PC-9 (cell line): ENCODE measurements around the gene VAV2. TPM values are rescaled to one million over a fixed set of nuclear protein-coding genes. Genes with fewer than 3 reads are reported as not detected.
"Not testable (repeated sequence)": the region's sequence is repeated elsewhere in the genome, so short reads cannot be mapped to it uniquely, and the experiment has no call there.

ENCODE experiments used
- BruUV-seq: library from RNA; stranded (reverse); fragments of 400-500 nt; replicated peaks from 2 replicates; lab custom pipeline; 2021; lab: Mats Ljungman, UMichigan
- CTCF ChIA-PET: fragments of 300-600 bp; sonication (Branson Sonifier 250); formaldehyde crosslinking; loops from one replicate; lab custom pipeline; 2022; ENCODE audit warnings: antibody characterized with exemption; lab: Charles Lee
- POLR2A ChIA-PET: fragments of 300-600 bp; sonication (Branson Sonifier 250); formaldehyde crosslinking; loops from one replicate; lab custom pipeline; 2022; ENCODE audit warnings: antibody characterized with exemption; ENCODE audit not compliant: unreplicated experiment; lab: Charles Lee
- DNase-seq, 2 experiments: peaks; one replicate each; pipeline versions ENCODE4 v3.0.0 to v3.0.0-alpha.2; 2015 to 2022; ENCODE audit warnings: mixed read lengths in 1 of 2
- H2AFZ ChIP-seq: fragments of 200-600 bp; sonication (generic); 2 replicates; pipeline ENCODE4 v1.8.1; 2017; ENCODE audit warnings: antibody characterized with exemption
- H3F3A ChIP-seq: fragments of 200-600 bp; sonication (generic); 2 replicates; pipeline ENCODE4 v1.8.1; 2017; ENCODE audit warnings: antibody characterized with exemption, mild to moderate bottlenecking, low read depth; ENCODE audit not compliant: insufficient read depth
- H3K27ac ChIP-seq: fragments of 200-600 bp; sonication (generic); 2 replicates; pipeline ENCODE4 v1.6.1; 2016; ENCODE audit warnings: mixed run types
- H3K27me3 ChIP-seq: fragments of 200-600 bp; sonication (generic); 2 replicates; pipeline ENCODE4 v1.6.1; 2016; ENCODE audit warnings: low read depth, mixed run types; ENCODE audit not compliant: insufficient read depth
- H3K36me3 ChIP-seq: fragments of 200-600 bp; sonication (generic); 2 replicates; pipeline ENCODE4 v1.6.1; 2016; ENCODE audit warnings: low read depth, mixed run types
- H3K4me1 ChIP-seq: fragments of 200-600 bp; sonication (generic); replicated peaks from 2 replicates; pipeline ENCODE4 v1.6.1; 2016; ENCODE audit warnings: mixed run types; ENCODE audit not compliant: insufficient read depth
- H3K4me2 ChIP-seq: fragments of 200-600 bp; sonication (generic); 2 replicates; pipeline ENCODE4 v1.6.1; 2017; ENCODE audit warnings: mixed run types
- H3K4me3 ChIP-seq: fragments of 200-600 bp; sonication (generic); 2 replicates; pipeline ENCODE4 v1.6.1; 2016; ENCODE audit warnings: mixed run types
- H3K79me2 ChIP-seq: fragments of 200-600 bp; sonication (generic); 2 replicates; pipeline ENCODE4 v1.6.1; 2017; ENCODE audit warnings: low read depth, mixed run types
- H3K9me2 ChIP-seq: fragments of 200-600 bp; sonication (generic); 2 replicates; pipeline ENCODE4 v1.8.1; 2017; ENCODE audit warnings: mild to moderate bottlenecking; ENCODE audit not compliant: insufficient read depth
- H3K9me3 ChIP-seq: fragments of 200-600 bp; sonication (generic); 2 replicates; pipeline ENCODE4 v1.8.1; 2016; ENCODE audit warnings: low read depth; ENCODE audit not compliant: insufficient read depth
- H4K20me1 ChIP-seq: fragments of 200-600 bp; sonication (generic); 2 replicates; pipeline ENCODE4 v1.8.1; 2017; ENCODE audit not compliant: insufficient read depth
- CTCF ChIP-seq: fragments of 200-600 bp; sonication (generic); conservative IDR thresholded peaks from 2 replicates; pipeline ENCODE4 v1.6.1; 2017; ENCODE audit warnings: mixed run types, antibody characterized with exemption, mild to moderate bottlenecking, moderate library complexity
- EZH2 ChIP-seq: fragments of 200-600 bp; sonication (generic); IDR thresholded peaks from 2 replicates; pipeline ENCODE4 v1.8.0; 2017; ENCODE audit warnings: antibody characterized with exemption, low read depth
- intact Hi-C: fragments of 100-400 bp; cut with micrococcal nuclease; formaldehyde crosslinking; loops from one replicate; pipeline ENCODE4 v1.10.0; 2022; ENCODE audit not compliant: unreplicated experiment
- total RNA-seq: library from RNA; stranded (reverse); gene quantifications from 2 replicates; pipeline ENCODE4 v1.2.3, GENCODE V29; 2021

Gene VAV2
- total RNA-seq, 1 experiment from 2014 or later: 36.5 TPM

GRCh38 chr9:133752739-133753446, 239.2 kb downstream of the VAV2 start:
- intact Hi-C loops: no loop called here
- no peak for TF ChIP-seq CTCF
- no peak for TF ChIP-seq EZH2
- Histone ChIP-seq H3K36me3 (no peaks in the 10 kb centered on the region), H2AFZ (no peak overlapping the region), H3F3A (peaks cover 3% of the 10 kb centered on the region; the same call in 1 of the 2 replicates), H3K9me2 (no peaks in the 10 kb centered on the region), H3K4me1 (no peaks in the 10 kb centered on the region), H3K79me2 (no peaks in the 10 kb centered on the region), H3K27me3 (0 out of 2 replicates have a peak, but pooled peaks cover under 1% of the 10 kb centered on the region), H4K20me1 (no peaks in the 10 kb centered on the region), H3K9me3 (no peaks in the 10 kb centered on the region), H3K4me3 (no peak overlapping the region), H3K4me2 (no peak overlapping the region), H3K27ac (no peak overlapping the region)
- POLR2A ChIA-PET: no interaction called here
- BruUV-seq: TSS peak; percentile 16
- CTCF ChIA-PET: no interaction called here
- DNase-seq: no peak

DNA sequence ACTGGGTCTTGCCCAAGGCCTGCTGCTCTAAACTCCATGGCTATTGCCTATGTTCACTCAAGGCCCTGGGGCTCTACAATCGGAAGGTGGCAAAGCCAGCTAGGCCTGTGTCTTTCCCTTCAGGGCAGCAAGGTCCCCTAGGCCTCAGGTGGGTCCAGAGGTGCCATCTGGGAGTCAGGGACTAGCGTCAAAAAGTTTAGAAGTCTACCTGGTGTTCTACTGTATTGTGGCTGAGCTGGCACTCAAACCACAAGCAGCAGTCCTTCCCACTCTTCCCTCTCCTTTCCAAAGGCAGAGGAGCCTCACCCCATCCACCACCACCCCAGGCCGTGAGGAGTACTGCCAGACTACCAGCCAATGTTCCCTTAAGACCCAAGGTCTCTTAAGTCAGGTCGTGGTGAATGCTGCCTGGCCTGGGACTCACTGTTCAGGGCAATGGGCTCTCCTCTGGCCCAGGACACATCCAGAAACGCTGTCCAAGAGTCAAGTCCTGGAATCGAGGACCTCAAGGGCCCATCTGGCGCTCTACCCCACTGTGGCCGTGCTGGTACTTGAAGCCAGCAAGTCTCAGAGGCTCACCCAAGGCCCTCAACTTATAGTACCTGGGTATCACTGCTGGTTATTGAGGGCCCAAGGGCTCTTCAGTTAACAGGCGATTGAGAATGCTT, 241.0 kb downstream of the VAV2 start:
- no peak overlapping the region for H3K27ac ChIP-seq
- no peaks in the 10 kb centered on the region for H3K79me2 ChIP-seq
- DNase-seq: no peak
- no peak overlapping the region for H3K4me3 ChIP-seq
- ChIA-PET POLR2A (no interaction called here), CTCF (no interaction called here)
- no peaks in the 10 kb centered on the region for H3K9me2 ChIP-seq
- H3F3A ChIP-seq: no peaks in the 10 kb centered on the region
- no peak for TF ChIP-seq CTCF
- no peak for TF ChIP-seq EZH2
- no peak overlapping the region for H2AFZ ChIP-seq
- intact Hi-C loops: no loop called here
- H3K9me3 ChIP-seq: no peaks in the 10 kb centered on the region
- no peaks in the 10 kb centered on the region for H4K20me1 ChIP-seq
- H3K27me3 ChIP-seq: peaks cover 14% of the 10 kb centered on the region
- no peaks in the 10 kb centered on the region for H3K4me1 ChIP-seq
- H3K4me2 ChIP-seq: no peak overlapping the region
- no TSS peak for BruUV-seq
- no peaks in the 10 kb centered on the region for H3K36me3 ChIP-seq

DNA sequence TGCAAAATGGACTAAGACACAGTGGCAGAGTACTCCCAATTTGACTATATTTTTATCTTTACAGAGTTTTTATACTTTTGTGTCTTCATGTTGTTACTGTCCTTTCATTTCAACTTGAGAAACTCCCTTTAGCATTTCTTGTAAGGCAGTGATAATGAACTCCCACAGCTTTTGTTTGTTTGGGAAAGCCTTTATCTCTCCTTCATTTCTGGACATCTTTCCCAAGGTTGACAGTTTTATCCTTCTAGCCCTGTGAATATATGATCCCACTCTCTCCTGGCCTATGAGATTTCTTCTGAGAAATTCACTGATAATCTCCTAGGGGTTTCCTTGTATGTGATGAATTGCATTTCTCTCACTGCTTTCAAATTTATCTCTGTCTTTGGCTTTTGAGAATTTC, 244.8 kb downstream of the VAV2 start:
- H3K9me3 ChIP-seq: no peaks in the 10 kb centered on the region
- no peak for TF ChIP-seq EZH2
- no peak for TF ChIP-seq CTCF
- CTCF ChIA-PET: no interaction called here
- H3K4me1 ChIP-seq: no peaks in the 10 kb centered on the region
- no peaks in the 10 kb centered on the region for H3K9me2 ChIP-seq
- no peaks in the 10 kb centered on the region for H3K36me3 ChIP-seq
- H3K27me3 ChIP-seq: peaks cover 26% of the 10 kb centered on the region
- no peaks in the 10 kb centered on the region for H3F3A ChIP-seq
- no peaks in the 10 kb centered on the region for H3K79me2 ChIP-seq
- intact Hi-C loops: no loop called here
- no peak overlapping the region for H2AFZ ChIP-seq
- no TSS peak for BruUV-seq
- H4K20me1 ChIP-seq: no peaks in the 10 kb centered on the region
- DNase-seq: no peak
- H3K4me2 ChIP-seq: no peak overlapping the region
- POLR2A ChIA-PET: no interaction called here
- no peak overlapping the region for H3K27ac ChIP-seq
- no peak overlapping the region for H3K4me3 ChIP-seq

DNA sequence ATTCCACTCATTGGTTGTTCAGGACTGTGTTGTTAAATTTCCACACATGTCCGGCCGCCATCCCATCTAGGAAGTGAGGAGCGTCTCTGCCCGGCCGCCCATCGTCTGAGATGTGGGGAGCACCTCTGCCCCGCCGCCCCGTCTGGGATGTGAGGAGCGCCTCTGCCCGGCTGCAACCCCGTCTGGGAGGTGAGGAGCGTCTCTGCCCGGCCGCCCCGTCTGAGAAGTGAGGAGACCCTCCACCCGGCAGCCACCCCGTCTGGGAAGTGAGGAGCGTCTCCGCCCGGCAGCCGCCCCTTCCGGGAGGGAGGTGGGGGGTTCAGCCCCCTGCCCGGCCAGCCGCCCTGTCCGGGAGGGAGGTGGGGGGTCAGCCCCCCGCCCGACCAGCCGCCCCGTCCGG, 247.6 kb downstream of the VAV2 start:
- H3K4me3 ChIP-seq, BruUV-seq, H3K27ac ChIP-seq, H3K4me1 ChIP-seq, DNase-seq, H3K9me2 ChIP-seq, POLR2A ChIA-PET, CTCF ChIA-PET, H2AFZ ChIP-seq, H3K9me3 ChIP-seq, H3K4me2 ChIP-seq, H3K36me3 ChIP-seq, H3K79me2 ChIP-seq, H3F3A ChIP-seq, H4K20me1 ChIP-seq: not testable (repeated sequence)
- intact Hi-C loops: loop anchor here (5.0 kb wide), 1 partner anchor 353 kb away; no protein-coding TSS in a partner anchor
- H3K27me3 ChIP-seq: peaks cover 42% of the 10 kb centered on the region
